IMR-90 (cell line): ENCODE measurements around the gene UBA1. TPM values are rescaled to one million over a fixed set of nuclear protein-coding genes. Genes with fewer than 3 reads are reported as not detected.

Experiments used
- ATAC-seq: fragments of 200-7000 bp; cut with Tn5 transposase; 2 replicates; pipeline ENCODE4 v1.9.1; 2020; ENCODE audit warnings: low read depth, mild to moderate bottlenecking, moderate library complexity
- BruUV-seq: library from RNA; stranded (reverse); fragments of 400-500 nt; replicated peaks from 2 replicates; lab custom pipeline; 2021; lab: Mats Ljungman, UMichigan
- CTCF ChIA-PET: fragments of 300-600 bp; formaldehyde crosslinking; extraction: SDS; loops from one replicate; lab custom pipeline; 2021; ENCODE audit warnings: antibody characterized with exemption; lab: Yijun Ruan, JAX
- POLR2A ChIA-PET: fragments of 300-600 bp; sonication (Branson Sonifier 250); formaldehyde crosslinking; loops from one replicate; lab custom pipeline; 2022; ENCODE audit warnings: antibody characterized with exemption; ENCODE audit not compliant: unreplicated experiment; lab: Charles Lee
- DNase-seq: peaks from one replicate; pipeline ENCODE4 v3.0.0; 2013
- H2AFZ ChIP-seq: replicated peaks from 2 replicates; pipeline ENCODE3; 2013; ENCODE audit warnings: low read length, mild to moderate bottlenecking; ENCODE audit not compliant: poor library complexity
- H2AK5ac ChIP-seq: 2 replicates; pipeline ENCODE4 v1.6.1; 2013; ENCODE audit warnings: low read depth, low read length, inconsistent platforms
- H2AK9ac ChIP-seq: replicated peaks from 2 replicates; pipeline ENCODE3; 2013; ENCODE audit warnings: mild to moderate bottlenecking, low read depth, low read length, moderate library complexity; ENCODE audit not compliant: poor library complexity
- H2BK120ac ChIP-seq: 2 replicates; pipeline ENCODE4 v1.6.1; 2013; ENCODE audit warnings: low read depth, low read length, inconsistent platforms
- H2BK15ac ChIP-seq: 3 replicates; pipeline ENCODE4 v1.6.1; 2013; ENCODE audit warnings: low read depth, low read length, inconsistent platforms
- H2BK20ac ChIP-seq: 2 replicates; pipeline ENCODE4 v1.6.1; 2013; ENCODE audit warnings: low read depth, mild to moderate bottlenecking, inconsistent platforms, low read length, moderate library complexity
- H2BK5ac ChIP-seq: 2 replicates; pipeline ENCODE4 v1.6.1; 2013; ENCODE audit warnings: mild to moderate bottlenecking, low read depth, low read length, inconsistent platforms; ENCODE audit not compliant: poor library complexity, severe bottlenecking
- H3K14ac ChIP-seq: replicated peaks from 2 replicates; pipeline ENCODE4 v1.6.1; 2013; ENCODE audit warnings: low read depth, low read length, inconsistent platforms
- H3K18ac ChIP-seq: 2 replicates; pipeline ENCODE4 v1.6.1; 2013; ENCODE audit warnings: low read depth, low read length, control low read depth
- H3K23ac ChIP-seq: 2 replicates; pipeline ENCODE4 v1.6.1; 2013; ENCODE audit warnings: low read depth, low read length, inconsistent platforms
- H3K27ac ChIP-seq: 2 replicates; pipeline ENCODE4 v1.5.1; 2013; ENCODE audit warnings: mild to moderate bottlenecking, control low read depth, low read length; ENCODE audit not compliant: insufficient read depth
- H3K27me3 ChIP-seq: 2 replicates; pipeline ENCODE4 v1.6.1; 2013; ENCODE audit warnings: low read length; ENCODE audit not compliant: control insufficient read depth, insufficient read depth
- H3K36me3 ChIP-seq: 2 replicates; pipeline ENCODE4 v1.6.1; 2013; ENCODE audit warnings: low read length, mixed read lengths; ENCODE audit not compliant: control insufficient read depth, insufficient read depth
- H3K4ac ChIP-seq: 2 replicates; pipeline ENCODE4 v1.6.1; 2013; ENCODE audit warnings: low read depth, low read length, inconsistent platforms
- H3K4me1 ChIP-seq: 2 replicates; pipeline ENCODE4 v1.6.1; 2013; ENCODE audit warnings: low read length, mixed read lengths; ENCODE audit not compliant: control insufficient read depth, insufficient read depth
- H3K4me2 ChIP-seq: 2 replicates; pipeline ENCODE4 v1.6.1; 2013; ENCODE audit warnings: low read depth, mild to moderate bottlenecking, control low read depth, low read length, moderate library complexity
- H3K4me3 ChIP-seq: 2 replicates; pipeline ENCODE4 v1.5.1; 2013; ENCODE audit warnings: low read depth, mild to moderate bottlenecking, control low read depth, low read length, moderate library complexity; ENCODE audit not compliant: insufficient read depth
- H3K56ac ChIP-seq: 2 replicates; pipeline ENCODE4 v1.6.1; 2013; ENCODE audit warnings: low read length, inconsistent platforms; ENCODE audit not compliant: insufficient read depth; ENCODE audit errors: extremely low read depth
- H3K79me1 ChIP-seq, 2 experiments: 2 replicates each; pipeline ENCODE4 v1.6.1; 2013; ENCODE audit warnings: low read length in 2 of 2, inconsistent platforms in 1 of 2, low read depth in 1 of 2
- H3K9ac ChIP-seq: 2 replicates; pipeline ENCODE4 v1.6.1; 2013; ENCODE audit warnings: low read depth, low read length, control low read depth
- H3K9me1 ChIP-seq: 2 replicates; pipeline ENCODE4 v1.6.1; 2013; ENCODE audit warnings: low read length, inconsistent platforms; ENCODE audit not compliant: insufficient read depth
- H3K9me3 ChIP-seq: 2 replicates; pipeline ENCODE4 v1.6.1; 2013; ENCODE audit warnings: low read length; ENCODE audit not compliant: control insufficient read depth, insufficient read depth
- H4K20me1 ChIP-seq: 2 replicates; pipeline ENCODE4 v1.6.1; 2013; ENCODE audit warnings: low read length, inconsistent platforms; ENCODE audit not compliant: insufficient read depth
- H4K5ac ChIP-seq: 2 replicates; pipeline ENCODE4 v1.6.1; 2013; ENCODE audit warnings: mild to moderate bottlenecking, low read depth, low read length, control low read depth
- H4K8ac ChIP-seq, 2 experiments: 2 replicates each; pipeline ENCODE4 v1.6.1; 2013; ENCODE audit warnings: low read depth in 2 of 2, low read length in 2 of 2, control low read depth in 1 of 2, inconsistent platforms in 1 of 2
- H4K91ac ChIP-seq: 2 replicates; pipeline ENCODE4 v1.6.1; 2013; ENCODE audit warnings: low read depth, low read length, inconsistent platforms; ENCODE audit not compliant: insufficient read depth
- BHLHE40 ChIP-seq: fragments of 150-350 bp; IDR thresholded peaks from 2 replicates; pipeline ENCODE4 v1.6.1; 2016; ENCODE audit warnings: mild to moderate bottlenecking, low read depth, low read length
- CEBPB ChIP-seq: IDR thresholded peaks from 2 replicates; pipeline ENCODE4 v1.6.1; 2012; ENCODE audit warnings: low read depth, low read length, improper control_type of control experiment
- CHD1 ChIP-seq: IDR thresholded peaks from 2 replicates; pipeline ENCODE4 v1.6.1; 2012; ENCODE audit warnings: low read depth, low read length, improper control_type of control experiment
- CTCF ChIP-seq: conservative IDR thresholded peaks from 2 replicates; pipeline ENCODE4 v1.5.1; 2012; ENCODE audit warnings: mild to moderate bottlenecking, low read depth, low read length, improper control_type of control experiment
- ELK1 ChIP-seq: fragments of 150-350 bp; IDR thresholded peaks from 2 replicates; pipeline ENCODE4 v1.6.1; 2016; ENCODE audit warnings: low read depth, mild to moderate bottlenecking, low read length, moderate library complexity, borderline replicate concordance
- FOS ChIP-seq: fragments of 150-350 bp; IDR thresholded peaks from 2 replicates; pipeline ENCODE4 v1.6.1; 2016; ENCODE audit warnings: low read depth, low read length
- MAFK ChIP-seq: IDR thresholded peaks from 2 replicates; pipeline ENCODE4 v1.6.1; 2012; ENCODE audit warnings: low read depth, low read length, improper control_type of control experiment
- MAZ ChIP-seq: IDR thresholded peaks from 2 replicates; pipeline ENCODE4 v1.6.1; 2012; ENCODE audit warnings: low read depth, mild to moderate bottlenecking, low read length, improper control_type of control experiment, moderate library complexity, borderline replicate concordance
- MXI1 ChIP-seq: IDR thresholded peaks from 2 replicates; pipeline ENCODE4 v1.6.1; 2012; ENCODE audit warnings: low read depth, mild to moderate bottlenecking, low read length, moderate library complexity, borderline replicate concordance
- POLR2A ChIP-seq: IDR thresholded peaks from 2 replicates; pipeline ENCODE4 v1.6.1; 2012; ENCODE audit warnings: mild to moderate bottlenecking, low read depth, low read length
- RAD21 ChIP-seq: IDR thresholded peaks from 2 replicates; pipeline ENCODE4 v1.6.1; 2012; ENCODE audit warnings: low read length, improper control_type of control experiment
- RCOR1 ChIP-seq: IDR thresholded peaks from 2 replicates; pipeline ENCODE4 v1.6.1; 2012; ENCODE audit warnings: mild to moderate bottlenecking, low read length, improper control_type of control experiment; ENCODE audit not compliant: insufficient replicate concordance
- RFX5 ChIP-seq: IDR thresholded peaks from 2 replicates; pipeline ENCODE4 v1.8.0; 2012; ENCODE audit warnings: low read depth, mild to moderate bottlenecking, low read length, moderate library complexity
- SMC3 ChIP-seq: fragments of 150-350 bp; IDR thresholded peaks from 2 replicates; pipeline ENCODE4 v1.6.1; 2016; ENCODE audit warnings: low read depth, mild to moderate bottlenecking, antibody characterized with exemption, low read length, moderate library complexity
- USF2 ChIP-seq: fragments of 150-350 bp; IDR thresholded peaks from 2 replicates; pipeline ENCODE4 v1.6.1; 2017; ENCODE audit warnings: mild to moderate bottlenecking, antibody characterized with exemption, low read length, low read depth
- WGBS, 2 experiments: methylation state at CpG; one replicate each; pipeline versions ENCODE4 v1.1.5 to v1.1.7; 2013; ENCODE audit warnings: missing lambda C conversion rate in 2 of 2; ENCODE audit not compliant: insufficient read length in 1 of 2; ENCODE audit errors: extremely low coverage in 2 of 2; 5-methylcytosine and 5-hydroxymethylcytosine counted together
- dilution Hi-C: fragments of 300-500 bp; cut with HindIII; formaldehyde crosslinking; loops from one replicate; pipeline ENCODE4 v1.14.3; 2018; ENCODE audit warnings: low sequenced_read_pairs; ENCODE audit not compliant: unreplicated experiment
- in situ Hi-C: fragments of 300-500 bp; cut with MboI; formaldehyde crosslinking; loops from 3 replicates; pipeline ENCODE4 v1.14.3; 2019; ENCODE audit warnings: low sequenced_read_pairs, inconsistent platforms, mixed read lengths
- intact Hi-C: fragments of 100-400 bp; cut with micrococcal nuclease; formaldehyde crosslinking; loops from 2 replicates; pipeline ENCODE4 v1.10.0; 2022
- polyA plus RNA-seq, 3 experiments: library from polyadenylated mRNA; depleted of rRNA; stranded (reverse); fragments of >200 nt; gene quantifications; 2 replicates each; pipeline ENCODE4 v1.2.3, GENCODE V29; 2012; ENCODE audit warnings: low replicate concordance in 1 of 3
- total RNA-seq: library from RNA; depleted of rRNA; stranded (reverse); fragments of >200 nt; gene quantifications from 2 replicates; pipeline ENCODE4 v1.2.3, GENCODE V29; 2012

Gene UBA1
- total and polyA plus RNA-seq, 2 of the 4 experiments (the other 2 are of a cell fraction): 299 to 343 TPM

- Histone ChIP-seq H4K8ac (no peak overlapping the region), H3K4ac (no peak overlapping the region), H3K56ac (no peak overlapping the region), H2BK20ac (no peak overlapping the region), H3K18ac (no peak overlapping the region), H3K27ac (no peak overlapping the region), H3K4me1 (0 out of 2 replicates have a peak, but pooled peaks cover 1% of the 10 kb centered on the region), H3K9me1 (peaks cover 8% of the 10 kb centered on the region; the same call in 1 of the 2 replicates), H4K91ac (no peak overlapping the region), H2AK9ac (no peak overlapping the region), H4K5ac (no peak overlapping the region), H4K20me1 (peaks cover 24% of the 10 kb centered on the region; the same call in 1 of the 2 replicates), H3K27me3 (peaks cover 14% of the 10 kb centered on the region), H3K9ac (no peak overlapping the region), H2BK120ac (no peak overlapping the region), H3K23ac (no peak overlapping the region), H2AK5ac (no peak overlapping the region), H3K9me3 (no peaks in the 10 kb centered on the region), H3K4me3 (no peak overlapping the region), H3K14ac (no peak overlapping the region), H2BK15ac (no peak overlapping the region), H3K4me2 (peak overlapping the region; percentile 60; the same call in 1 of the 2 replicates), H3K79me1 (peaks cover 8 to 26% of the 10 kb centered on the region in 2 experiments), H2BK5ac (peak overlapping the region; percentile 87), H3K36me3 (peaks cover 5% of the 10 kb centered on the region), H2AFZ (no peak overlapping the region)
- WGBS, 2 experiments: no CpG with 5 or more reads among the region's 3 CpGs
- in situ Hi-C loops: no loop called here
- dilution Hi-C loops: no loop called here
- no TSS peak for BruUV-seq
- POLR2A ChIA-PET: no interaction called here
- no peak for ATAC-seq
- peak; percentile 52 for DNase-seq
- intact Hi-C loops: loop anchor here (5.0 kb wide), 1 partner anchor 148 kb away; no protein-coding TSS in a partner anchor
- no peak for TF ChIP-seq RAD21
- no peak for TF ChIP-seq RCOR1
- no peak for TF ChIP-seq USF2
- no peak for TF ChIP-seq MAZ
- TF ChIP-seq MXI1: no peak
- TF ChIP-seq RFX5: no peak
- TF ChIP-seq SMC3: no peak
- TF ChIP-seq CEBPB: no peak
- no peak for TF ChIP-seq FOS
- no peak for TF ChIP-seq CHD1
- TF ChIP-seq CTCF: no peak
- TF ChIP-seq ELK1: no peak
- TF ChIP-seq MAFK: no peak
- no peak for TF ChIP-seq POLR2A
- no peak for TF ChIP-seq BHLHE40
- CTCF ChIA-PET: no interaction called here
Measured at GRCh38 chrX:47234583-47234982, 41.0 kb downstream of the UBA1 start.
